Thyroid gland (tissue), 4 donors: ENCODE results near the gene LIN7A.

Experiments used
- POLR2A ChIP-seq, 2 donors: fragments of 450-650 bp; IDR thresholded peaks; one replicate each; pipeline ENCODE4 v1.6.1; 2017; ENCODE audit warnings: antibody characterized with exemption in 2 of 2, mild to moderate bottlenecking in 2 of 2, moderate library complexity in 1 of 2
- TF ChIP-seq, protein P1 (sequence below), 6 experiments: fragments of 200-600 bp in 3 of 6; fragments of 450-650 bp in 3 of 6; sonication (generic) in 3 of 6; IDR thresholded peaks; one replicate each; pipeline ENCODE4 v1.5.1; 2016 to 2019; ENCODE audit warnings: antibody characterized with exemption in 6 of 6, mild to moderate bottlenecking in 2 of 6, inconsistent platforms in 1 of 6, moderate library complexity in 1 of 6

DNA sequence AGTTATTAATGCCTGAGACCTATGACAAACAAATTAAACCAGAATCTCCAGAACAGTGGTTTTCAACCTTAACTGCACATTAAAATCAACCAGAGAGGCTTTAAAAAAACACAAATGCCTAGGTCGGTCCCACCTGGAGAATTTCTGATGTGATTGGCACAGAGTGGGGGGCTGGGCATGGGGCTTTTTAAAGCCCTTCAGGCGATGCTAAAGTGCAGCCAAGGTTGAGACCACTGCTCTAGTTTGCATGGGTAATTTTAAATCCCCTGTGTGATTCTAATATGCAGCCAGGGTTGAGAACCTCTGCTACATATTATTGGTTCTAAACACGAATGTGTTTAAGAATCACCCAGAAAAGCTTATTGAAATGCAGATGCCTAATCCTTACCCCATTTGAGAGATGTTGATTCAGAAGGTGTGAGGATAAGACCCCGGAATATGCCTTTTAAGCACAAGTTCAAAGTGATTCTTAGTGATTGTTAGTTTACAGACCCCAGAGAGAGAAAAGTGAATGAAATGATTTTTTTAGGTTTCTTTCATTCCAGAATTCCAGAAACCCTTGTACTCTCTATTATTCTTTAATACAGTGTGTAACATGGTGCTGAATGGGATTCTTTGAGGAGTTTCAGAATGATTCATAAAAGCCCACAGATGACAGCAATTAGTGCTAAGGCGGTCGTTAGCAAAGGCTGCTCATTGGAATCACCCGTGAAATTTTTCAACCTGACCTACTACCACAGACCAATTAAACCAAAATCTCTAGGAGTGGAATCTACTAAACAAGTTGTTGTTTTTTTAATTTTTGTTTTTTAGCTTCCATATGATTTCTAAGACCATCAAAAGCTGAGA is 44.9 kb downstream of the LIN7A start:
- TF ChIP-seq POLR2A (IDR thresholded peaks at IDR 0.05), result no peak
- TF ChIP-seq, protein P1, sequence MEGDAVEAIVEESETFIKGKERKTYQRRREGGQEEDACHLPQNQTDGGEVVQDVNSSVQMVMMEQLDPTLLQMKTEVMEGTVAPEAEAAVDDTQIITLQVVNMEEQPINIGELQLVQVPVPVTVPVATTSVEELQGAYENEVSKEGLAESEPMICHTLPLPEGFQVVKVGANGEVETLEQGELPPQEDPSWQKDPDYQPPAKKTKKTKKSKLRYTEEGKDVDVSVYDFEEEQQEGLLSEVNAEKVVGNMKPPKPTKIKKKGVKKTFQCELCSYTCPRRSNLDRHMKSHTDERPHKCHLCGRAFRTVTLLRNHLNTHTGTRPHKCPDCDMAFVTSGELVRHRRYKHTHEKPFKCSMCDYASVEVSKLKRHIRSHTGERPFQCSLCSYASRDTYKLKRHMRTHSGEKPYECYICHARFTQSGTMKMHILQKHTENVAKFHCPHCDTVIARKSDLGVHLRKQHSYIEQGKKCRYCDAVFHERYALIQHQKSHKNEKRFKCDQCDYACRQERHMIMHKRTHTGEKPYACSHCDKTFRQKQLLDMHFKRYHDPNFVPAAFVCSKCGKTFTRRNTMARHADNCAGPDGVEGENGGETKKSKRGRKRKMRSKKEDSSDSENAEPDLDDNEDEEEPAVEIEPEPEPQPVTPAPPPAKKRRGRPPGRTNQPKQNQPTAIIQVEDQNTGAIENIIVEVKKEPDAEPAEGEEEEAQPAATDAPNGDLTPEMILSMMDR (IDR thresholded peaks at IDR 0.05), result no peak
